H1 (cell line): Measurements from ENCODE around the gene TVP23A. TPM values are rescaled to one million over a fixed set of nuclear protein-coding genes. Genes with fewer than 3 reads are reported as not detected.

ENCODE experiments used
- EP300 ChIP-seq, 2 experiments: IDR thresholded peaks; 1 replicate in 1 of 2; 2 replicates in 1 of 2; pipeline ENCODE4 v1.6.1; 2011 to 2012; ENCODE audit warnings: low read depth in 2 of 2, low read length in 2 of 2, mild to moderate bottlenecking in 2 of 2, borderline replicate concordance in 1 of 2, inconsistent platforms in 1 of 2, moderate library complexity in 1 of 2
- EZH2 ChIP-seq: fragments of 200-600 bp; sonication (generic); IDR thresholded peaks from 2 replicates; pipeline ENCODE4 v1.7.1; 2012; ENCODE audit warnings: low read depth, mild to moderate bottlenecking, moderate library complexity, low read length, inconsistent platforms; ENCODE audit not compliant: severe bottlenecking
- polyA plus RNA-seq, 7 experiments: library from polyadenylated mRNA; depleted of rRNA in 3 of 7; stranded (reverse) in 5 of 7; unstranded in 2 of 7; fragments of >200 nt in 5 of 7; fragments of 200-250 nt in 2 of 7; gene quantifications; 1 replicate in 5 of 7; 2 replicates in 1 of 7; 4 replicates in 1 of 7; pipeline versions ENCODE4 v1.2.1 to v1.2.3, GENCODE V29; 2011 to 2013; ENCODE audit warnings: missing spikeins in 2 of 7, mixed read lengths in 2 of 7
- total RNA-seq: library from RNA; stranded (reverse); fragmentation: NEBNext Ultra II Directional; extraction: Animal tissue kit (Norgen Biotek cat#: 25700); gene quantifications from 2 replicates; pipeline ENCODE4 v1.2.1, GENCODE V29; 2021

TVP23A gene
- total and polyA plus RNA-seq, 2 of the 8 experiments (the other 6 are each of a cell fraction or from before 2014, with no cell fraction given): 2.2 to 3.1 TPM

DNA sequence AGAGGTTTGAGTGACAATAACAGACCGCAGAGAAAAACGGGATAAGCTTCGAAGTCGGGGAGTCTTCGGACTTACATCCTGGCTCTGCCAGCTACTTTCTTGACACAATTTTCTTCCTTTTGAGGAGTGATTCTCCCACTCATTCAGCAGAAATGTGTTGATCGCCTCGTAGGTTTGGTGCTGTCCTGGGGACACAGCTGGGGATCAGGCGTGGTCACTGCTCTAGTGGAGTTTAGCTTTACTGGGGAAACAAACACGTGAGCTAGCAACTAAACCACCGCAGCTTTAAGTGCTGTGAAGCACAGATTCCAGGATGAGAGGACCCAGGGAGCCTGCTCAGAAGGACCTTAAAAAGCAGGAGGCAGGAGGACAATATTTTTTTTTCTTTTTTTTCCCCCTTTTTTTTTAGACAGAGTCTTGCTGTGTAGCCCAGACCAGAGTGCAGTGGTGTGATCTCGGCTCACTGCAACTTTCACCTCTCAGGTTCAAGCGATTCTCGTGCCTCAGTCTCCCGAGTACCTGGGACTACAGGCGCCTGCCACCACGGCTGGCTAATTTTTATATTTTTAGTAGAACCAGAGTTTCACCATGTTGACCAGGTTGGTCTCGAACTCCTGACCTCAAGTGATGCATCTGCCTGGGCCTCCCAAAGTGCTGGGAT lies 74.1 kb downstream of the TVP23A start (continued):
- TF ChIP-seq EP300 (IDR thresholded peaks at IDR 0.05; ENCODE audit: borderline replicate concordance in 1 of 2, low read depth in 2 of 2, low read length in 2 of 2) (no peak), EZH2 (no peak)
